ENCODE results near the gene GYG2.

- TF ChIP-seq CTCF (IDR thresholded peaks at IDR 0.05; ENCODE audit: low read length), result no peak
- no peak for TF ChIP-seq EZH2 (IDR thresholded peaks at IDR 0.05; ENCODE audit: borderline replicate concordance, low read length)
These were observed at the start of gene GYG2 for GRCh38 chrX:2828344-2828958.

Data from OCI-LY1 (cell line).